MM.1S (cell line): ENCODE data around the gene SLC27A4.

ENCODE experiments used
- CTCF ChIP-seq: fragments of 300-600 bp; sonication (generic); IDR thresholded peaks from 2 replicates; pipeline ENCODE4 v1.5.1; 2016; ENCODE audit warnings: antibody characterized with exemption, low read length, mixed read lengths
- EZH2 ChIP-seq: fragments of 300-600 bp; sonication (generic); optimal IDR thresholded peaks from 2 replicates; pipeline ENCODE3; 2017; ENCODE audit warnings: low read depth, mild to moderate bottlenecking, antibody characterized with exemption, low read length, mixed read lengths

- no peak for TF ChIP-seq CTCF
- no peak for TF ChIP-seq EZH2
These were observed 42.9 kb downstream of the SLC27A4 start for GRCh38 chr9:128383007-128383753.
